HFFc6 (cell line): ENCODE measurements around the gene EPS15. TPM values are rescaled to one million over a fixed set of nuclear protein-coding genes. Genes with fewer than 3 reads are reported as not detected.
A peak's percentile ranks its signal among the peaks of the same experiment; 100 is the strongest.
"Not testable (repeated sequence)": the region's sequence is repeated elsewhere in the genome, so short reads cannot be mapped to it uniquely, and the experiment has no call there.

Experiments used
- DNase-seq: peaks from one replicate; pipeline ENCODE4 v3.0.0-alpha.2; 2018
- H3K27ac Mint-ChIP-seq: 2 replicates; pipeline ENCODE4 v1.8.0; 2020; ENCODE audit warnings: mild to moderate bottlenecking, mixed read lengths
- H3K27me3 Mint-ChIP-seq: 2 replicates; pipeline ENCODE4 v1.8.0; 2021; ENCODE audit warnings: mild to moderate bottlenecking, moderate library complexity, mixed read lengths; ENCODE audit not compliant: insufficient read depth
- H3K36me3 Mint-ChIP-seq: 2 replicates; pipeline ENCODE4 v1.8.0; 2021; ENCODE audit warnings: low read depth, mixed read lengths
- H3K4me1 Mint-ChIP-seq: 2 replicates; pipeline ENCODE4 v1.8.0; 2020; ENCODE audit warnings: low read depth, mixed read lengths
- H3K4me3 Mint-ChIP-seq: 2 replicates; pipeline ENCODE4 v1.8.0; 2020; ENCODE audit warnings: mild to moderate bottlenecking, moderate library complexity, mixed read lengths
- H3K9me3 Mint-ChIP-seq: 2 replicates; pipeline ENCODE4 v1.8.0; 2020; ENCODE audit warnings: mild to moderate bottlenecking, mixed read lengths
- total RNA-seq, 6 experiments: library from RNA; stranded (reverse); fragmentation: NEBNext Ultra II Directional; extraction: Animal tissue kit (Norgen Biotek cat#: 25700); gene quantifications; 2 replicates in 1 of 6; 3 replicates in 5 of 6; pipeline ENCODE4 v1.2.3, GENCODE V29; 2021
- TF ChIP-seq, protein P1 (sequence below): fragments of 200-600 bp; sonication (generic); IDR thresholded peaks from 2 replicates; pipeline ENCODE4 v1.5.0; 2021; ENCODE audit warnings: antibody characterized with exemption, mild to moderate bottlenecking

EPS15 gene
- total RNA-seq, 6 experiments from 2014 or later: 45.2 to 55.7 (median 49.6) TPM

DNA sequence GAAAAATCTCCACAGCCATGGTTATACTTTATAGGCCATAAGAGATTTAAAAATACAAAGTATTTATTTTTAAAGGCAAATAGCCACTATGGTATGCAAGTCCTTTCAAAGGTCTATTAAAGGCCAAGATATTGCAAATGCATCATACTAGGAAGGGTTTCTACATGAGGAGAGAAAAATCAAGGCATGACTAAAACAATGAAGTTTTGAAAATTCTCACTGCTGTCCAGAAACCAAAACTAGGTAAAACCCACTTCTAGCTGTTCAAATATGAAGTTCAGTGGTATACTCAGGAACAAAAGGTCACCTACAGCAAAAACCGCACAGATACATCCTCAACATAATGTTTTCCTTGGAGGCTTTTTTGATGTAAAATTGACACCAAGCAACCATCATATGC lies 75.0 kb downstream of the EPS15 start:
- Mint-ChIP-seq H3K27ac (peak overlapping the region; percentile 58; the same call in 1 of the 2 replicates), H3K36me3 (peaks cover 13% of the 10 kb centered on the region), H3K9me3 (no peaks in the 10 kb centered on the region), H3K4me1 (peaks cover 37% of the 10 kb centered on the region), H3K4me3 (no peak overlapping the region), H3K27me3 (peaks cover 2% of the 10 kb centered on the region; the same call in 1 of the 2 replicates)
- peak; percentile 13 for DNase-seq
- TF ChIP-seq, protein P1, sequence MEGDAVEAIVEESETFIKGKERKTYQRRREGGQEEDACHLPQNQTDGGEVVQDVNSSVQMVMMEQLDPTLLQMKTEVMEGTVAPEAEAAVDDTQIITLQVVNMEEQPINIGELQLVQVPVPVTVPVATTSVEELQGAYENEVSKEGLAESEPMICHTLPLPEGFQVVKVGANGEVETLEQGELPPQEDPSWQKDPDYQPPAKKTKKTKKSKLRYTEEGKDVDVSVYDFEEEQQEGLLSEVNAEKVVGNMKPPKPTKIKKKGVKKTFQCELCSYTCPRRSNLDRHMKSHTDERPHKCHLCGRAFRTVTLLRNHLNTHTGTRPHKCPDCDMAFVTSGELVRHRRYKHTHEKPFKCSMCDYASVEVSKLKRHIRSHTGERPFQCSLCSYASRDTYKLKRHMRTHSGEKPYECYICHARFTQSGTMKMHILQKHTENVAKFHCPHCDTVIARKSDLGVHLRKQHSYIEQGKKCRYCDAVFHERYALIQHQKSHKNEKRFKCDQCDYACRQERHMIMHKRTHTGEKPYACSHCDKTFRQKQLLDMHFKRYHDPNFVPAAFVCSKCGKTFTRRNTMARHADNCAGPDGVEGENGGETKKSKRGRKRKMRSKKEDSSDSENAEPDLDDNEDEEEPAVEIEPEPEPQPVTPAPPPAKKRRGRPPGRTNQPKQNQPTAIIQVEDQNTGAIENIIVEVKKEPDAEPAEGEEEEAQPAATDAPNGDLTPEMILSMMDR: no peak

DNA sequence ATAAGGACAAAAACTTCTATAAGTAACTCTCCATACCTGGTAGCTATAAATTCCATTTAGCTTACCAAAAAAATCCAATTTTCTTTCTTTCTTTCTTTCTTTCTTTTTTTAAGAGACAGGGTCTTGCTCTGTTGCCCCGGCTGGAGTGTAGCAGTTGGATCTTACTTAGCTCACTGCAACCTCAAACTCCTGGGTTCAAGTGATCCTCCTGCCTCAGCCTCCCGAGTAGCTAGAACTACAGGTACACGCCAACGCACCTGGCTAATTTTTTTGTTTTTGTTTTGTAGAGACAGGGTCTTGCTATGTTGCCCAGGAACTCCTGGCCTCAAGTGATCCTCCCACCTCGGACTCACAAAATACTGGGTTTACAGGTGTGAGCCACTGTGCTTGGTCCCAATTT lies 75.5 kb downstream of the EPS15 start:
- Mint-ChIP-seq H3K9me3 (no peaks in the 10 kb centered on the region), H3K4me3 (no peak overlapping the region), H3K27me3 (peaks cover 2% of the 10 kb centered on the region; the same call in 1 of the 2 replicates), H3K36me3 (peaks cover 14% of the 10 kb centered on the region), H3K4me1 (peaks cover 35% of the 10 kb centered on the region), H3K27ac (no peak overlapping the region)
- TF ChIP-seq, protein P1: no peak
- DNase-seq: no peak

DNA sequence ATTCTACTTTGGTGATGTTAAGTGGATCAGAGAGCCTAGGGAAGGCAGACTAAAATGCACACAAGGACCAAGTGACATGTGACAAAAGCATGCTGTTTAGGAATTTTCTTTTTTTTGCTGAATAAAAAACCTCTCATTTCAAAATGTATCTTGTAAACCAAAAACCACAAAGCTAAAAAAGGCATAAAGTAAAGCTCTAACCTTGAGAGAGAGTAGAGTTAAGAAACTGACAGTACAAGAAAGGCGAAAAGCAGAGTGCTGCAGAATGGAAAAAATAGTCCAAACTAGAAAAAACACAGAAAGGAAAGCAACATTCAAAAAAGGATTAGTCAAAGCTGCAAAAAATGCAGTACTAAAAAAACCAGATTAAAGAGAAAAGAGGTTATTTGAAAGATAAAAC lies 76.5 kb downstream of the EPS15 start:
- H3K4me3 Mint-ChIP-seq: no peak overlapping the region
- TF ChIP-seq, protein P1: no peak
- peaks cover 2% of the 10 kb centered on the region; the same call in 1 of the 2 replicates for H3K27me3 Mint-ChIP-seq
- H3K36me3 Mint-ChIP-seq: peaks cover 14% of the 10 kb centered on the region
- H3K27ac Mint-ChIP-seq: no peak overlapping the region; the same call in 1 of the 2 replicates
- H3K9me3 Mint-ChIP-seq: no peaks in the 10 kb centered on the region
- peaks cover 35% of the 10 kb centered on the region for H3K4me1 Mint-ChIP-seq
- DNase-seq: no peak

DNA sequence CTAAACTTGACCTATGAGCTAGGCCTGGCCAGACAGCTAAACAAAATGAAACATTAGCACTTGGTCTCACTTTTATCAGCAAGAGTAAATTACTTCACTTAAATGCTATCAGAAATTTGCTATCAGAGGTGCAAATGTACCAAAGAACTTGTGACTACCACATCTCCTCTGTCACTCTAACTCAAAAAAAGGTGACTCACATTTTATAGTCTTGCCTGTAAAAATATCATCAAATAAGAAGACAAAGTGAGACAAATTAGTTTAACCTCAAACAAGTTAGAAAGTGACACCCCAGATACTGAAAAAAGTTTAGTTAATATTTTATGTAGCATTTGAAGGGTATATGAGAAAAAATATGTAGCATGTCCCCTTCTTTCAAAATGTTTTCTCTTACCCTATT lies 76.9 kb downstream of the EPS15 start:
- H3K27ac Mint-ChIP-seq: no peak overlapping the region
- peaks cover 2% of the 10 kb centered on the region; the same call in 1 of the 2 replicates for H3K27me3 Mint-ChIP-seq
- no peak for DNase-seq
- peaks cover 14% of the 10 kb centered on the region for H3K36me3 Mint-ChIP-seq
- H3K4me1 Mint-ChIP-seq: peaks cover 35% of the 10 kb centered on the region
- TF ChIP-seq, protein P1: no peak
- no peak overlapping the region for H3K4me3 Mint-ChIP-seq
- H3K9me3 Mint-ChIP-seq: no peaks in the 10 kb centered on the region

DNA sequence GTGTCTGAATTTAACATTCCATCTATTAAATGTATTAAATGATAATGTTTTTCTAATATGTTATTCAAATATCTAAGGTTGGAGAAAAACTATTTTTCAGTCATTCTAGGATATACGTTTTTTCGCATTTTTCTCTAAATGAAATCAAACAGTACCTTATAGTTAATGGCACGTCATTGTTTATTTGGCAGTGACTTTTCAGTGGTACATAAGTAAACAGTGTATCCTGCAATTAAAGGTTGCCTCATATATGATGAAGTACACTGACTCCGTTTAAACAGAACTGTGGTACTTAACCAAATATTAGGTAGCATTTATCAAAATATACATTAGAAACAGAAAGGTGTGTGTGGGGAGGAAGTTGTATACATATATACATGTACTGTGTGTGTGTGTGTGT lies 79.2 kb downstream of the EPS15 start:
- H3K4me3 Mint-ChIP-seq: no peak overlapping the region
- H3K9me3 Mint-ChIP-seq: no peaks in the 10 kb centered on the region
- peaks cover 23% of the 10 kb centered on the region for H3K4me1 Mint-ChIP-seq
- no peak for DNase-seq
- peaks cover 21% of the 10 kb centered on the region for H3K36me3 Mint-ChIP-seq
- no peak overlapping the region for H3K27ac Mint-ChIP-seq
- TF ChIP-seq, protein P1: no peak
- H3K27me3 Mint-ChIP-seq: no peaks in the 10 kb centered on the region

DNA sequence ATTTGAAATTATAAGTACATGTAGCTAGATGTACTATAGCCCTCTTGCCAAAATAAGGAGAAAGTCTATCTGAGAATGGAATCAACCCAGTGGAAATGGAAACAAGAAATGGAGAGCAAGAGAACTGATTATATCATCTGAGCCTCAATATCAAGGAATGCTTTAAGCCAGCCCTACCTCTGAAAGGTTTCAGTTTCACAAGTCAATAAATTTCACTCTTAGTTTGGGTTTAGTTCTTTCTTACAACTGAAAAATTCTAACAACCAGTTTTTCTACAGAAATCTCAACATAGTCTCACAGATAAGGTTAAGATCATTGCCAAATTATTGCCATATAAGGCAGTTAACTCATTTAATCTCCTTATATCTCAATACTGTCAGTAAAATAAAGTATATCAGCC lies 80.0 kb downstream of the EPS15 start:
- no peaks in the 10 kb centered on the region for H3K9me3 Mint-ChIP-seq
- H3K4me1 Mint-ChIP-seq: peaks cover 19% of the 10 kb centered on the region
- no peaks in the 10 kb centered on the region for H3K27me3 Mint-ChIP-seq
- H3K27ac Mint-ChIP-seq: no peak overlapping the region
- DNase-seq: no peak
- H3K4me3 Mint-ChIP-seq: no peak overlapping the region
- peaks cover 24% of the 10 kb centered on the region for H3K36me3 Mint-ChIP-seq
- TF ChIP-seq, protein P1: no peak

DNA sequence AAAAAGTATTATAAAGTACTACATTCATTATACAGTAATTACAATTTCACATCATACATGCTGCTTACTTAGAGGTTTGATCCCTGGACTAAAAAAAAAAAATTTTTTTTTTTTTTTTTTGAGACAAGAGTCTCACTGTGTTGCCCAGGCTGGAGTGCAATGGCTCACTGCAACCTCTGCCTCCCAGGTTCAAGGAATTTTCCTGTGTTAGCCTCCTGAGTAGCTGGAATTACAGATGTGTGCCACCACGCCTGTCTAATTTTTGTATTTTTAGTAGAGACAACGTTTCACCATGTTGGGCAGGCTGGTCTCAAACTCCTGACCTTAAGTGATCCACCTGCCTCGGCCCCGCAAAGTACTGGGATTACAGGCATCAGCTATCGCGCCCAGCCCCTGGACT lies 81.7 kb downstream of the EPS15 start:
- Mint-ChIP-seq H3K4me1 (peaks cover 18% of the 10 kb centered on the region), H3K36me3 (peaks cover 27% of the 10 kb centered on the region)
- not testable (repeated sequence) for DNase-seq, H3K27ac Mint-ChIP-seq, H3K9me3 Mint-ChIP-seq, H3K4me3 Mint-ChIP-seq, H3K27me3 Mint-ChIP-seq
